ENCODE data around the gene DAP.
A peak's percentile ranks its signal among the peaks of the same experiment; 100 is the strongest.

The DAP gene

GRCh38 chr5:10700516-10700915 lies 60.5 kb downstream of the DAP start:
- Histone ChIP-seq H3K9me3 (ENCODE audit: low read depth, low read length) (no peaks in the 10 kb centered on the region), H3K4me3 (no peak overlapping the region), H3K36me3 (ENCODE audit: insufficient read depth, low read length) (no peaks in the 10 kb centered on the region), H3K9ac (ENCODE audit: insufficient read length) (no peak overlapping the region), H3K27ac (no peak overlapping the region)
- TF ChIP-seq FOXP2 (optimal IDR thresholded peaks at IDR 0.05; ENCODE audit: control extremely low read depth, extremely low read length, insufficient read depth) (no peak), POLR2AphosphoS5 (IDR thresholded peaks at IDR 0.05; ENCODE audit: borderline replicate concordance, low read depth, low read length) (no peak), EZH2 (IDR thresholded peaks at IDR 0.05) (no peak)
- DNase-seq (ENCODE audit: low read depth, low spot score): no peak

- TF ChIP-seq EZH2 (IDR thresholded peaks at IDR 0.05) (no peak), FOXP2 (optimal IDR thresholded peaks at IDR 0.05; ENCODE audit: control extremely low read depth, extremely low read length, insufficient read depth) (no peak), POLR2AphosphoS5 (IDR thresholded peaks at IDR 0.05; ENCODE audit: borderline replicate concordance, low read depth, low read length) (no peak)
- Histone ChIP-seq H3K9me3 (ENCODE audit: low read depth, low read length) (no peaks in the 10 kb centered on the region), H3K27ac (no peak overlapping the region), H3K4me3 (no peak overlapping the region), H3K36me3 (ENCODE audit: insufficient read depth, low read length) (no peaks in the 10 kb centered on the region), H3K9ac (ENCODE audit: insufficient read length) (no peak overlapping the region)
- DNase-seq (ENCODE audit: low read depth, low spot score): no peak
These were observed 61.0 kb downstream of the DAP start for GRCh38 chr5:10699987-10700386.

- no peak overlapping the region for H3K27ac ChIP-seq
- no peak for TF ChIP-seq FOXP2 (optimal IDR thresholded peaks at IDR 0.05; ENCODE audit: control extremely low read depth, extremely low read length, insufficient read depth)
- no peak for TF ChIP-seq POLR2AphosphoS5 (IDR thresholded peaks at IDR 0.05; ENCODE audit: borderline replicate concordance, low read depth, low read length)
- no peak for TF ChIP-seq EZH2 (IDR thresholded peaks at IDR 0.05)
- H3K9me3 ChIP-seq (ENCODE audit: low read depth, low read length): no peaks in the 10 kb centered on the region
- no peaks in the 10 kb centered on the region for H3K36me3 ChIP-seq (ENCODE audit: insufficient read depth, low read length)
- DNase-seq (ENCODE audit: low read depth, low spot score): no peak
- no peak overlapping the region for H3K9ac ChIP-seq (ENCODE audit: insufficient read length)
- H3K4me3 ChIP-seq: no peak overlapping the region
These were observed 61.7 kb downstream of the DAP start for GRCh38 chr5:10699281-10699874.

GRCh38 chr5:10695759-10696543 lies 65.1 kb downstream of the DAP start:
- Histone ChIP-seq H3K36me3 (ENCODE audit: insufficient read depth, low read length) (no peaks in the 10 kb centered on the region), H3K27ac (peak overlapping the region; percentile 72), H3K9me3 (ENCODE audit: low read depth, low read length) (no peaks in the 10 kb centered on the region), H3K9ac (ENCODE audit: insufficient read length) (no peak overlapping the region), H3K4me3 (peak overlapping the region; percentile 46)
- no peak for TF ChIP-seq POLR2AphosphoS5 (IDR thresholded peaks at IDR 0.05; ENCODE audit: borderline replicate concordance, low read depth, low read length)
- TF ChIP-seq FOXP2 (optimal IDR thresholded peaks at IDR 0.05; ENCODE audit: control extremely low read depth, extremely low read length, insufficient read depth): no peak
- no peak for TF ChIP-seq EZH2 (IDR thresholded peaks at IDR 0.05)
- no peak for DNase-seq (ENCODE audit: low read depth, low spot score)

GRCh38 chr5:10695055-10695649 lies 65.9 kb downstream of the DAP start:
- no peak overlapping the region for H3K9ac ChIP-seq (ENCODE audit: insufficient read length)
- TF ChIP-seq EZH2 (IDR thresholded peaks at IDR 0.05): no peak
- no peak for DNase-seq (ENCODE audit: low read depth, low spot score)
- H3K4me3 ChIP-seq: peak overlapping the region; percentile 8; the same call in 1 of the 2 replicates
- peak overlapping the region; percentile 72 for H3K27ac ChIP-seq
- H3K36me3 ChIP-seq (ENCODE audit: insufficient read depth, low read length): no peaks in the 10 kb centered on the region
- H3K9me3 ChIP-seq (ENCODE audit: low read depth, low read length): no peaks in the 10 kb centered on the region

- peak overlapping the region; percentile 30; the same call in 1 of the 2 replicates for H3K4me3 ChIP-seq
- DNase-seq (ENCODE audit: low read depth, low spot score): no peak
- no peaks in the 10 kb centered on the region for H3K9me3 ChIP-seq (ENCODE audit: low read depth, low read length)
- H3K9ac ChIP-seq (ENCODE audit: insufficient read length): peak overlapping the region; percentile 2
- peaks cover 5% of the 10 kb centered on the region for H3K36me3 ChIP-seq (ENCODE audit: insufficient read depth, low read length)
- H3K27ac ChIP-seq: peak overlapping the region; percentile 76
- TF ChIP-seq EZH2 (IDR thresholded peaks at IDR 0.05) (no peak), FOXP2 (optimal IDR thresholded peaks at IDR 0.05; ENCODE audit: control extremely low read depth, extremely low read length, insufficient read depth) (no peak), POLR2AphosphoS5 (IDR thresholded peaks at IDR 0.05; ENCODE audit: borderline replicate concordance, low read depth, low read length) (no peak)
These were observed 68.9 kb downstream of the DAP start for GRCh38 chr5:10691826-10692785.

GRCh38 chr5:10690460-10691440 lies 70.3 kb downstream of the DAP start:
- Histone ChIP-seq H3K9me3 (ENCODE audit: low read depth, low read length) (no peaks in the 10 kb centered on the region), H3K36me3 (ENCODE audit: insufficient read depth, low read length) (peaks cover 7% of the 10 kb centered on the region), H3K27ac (peak overlapping the region; percentile 76), H3K4me3 (no peak overlapping the region), H3K9ac (ENCODE audit: insufficient read length) (no peak overlapping the region)
- no peak for DNase-seq (ENCODE audit: low read depth, low spot score)
- TF ChIP-seq FOXP2 (optimal IDR thresholded peaks at IDR 0.05; ENCODE audit: control extremely low read depth, extremely low read length, insufficient read depth) (no peak), EZH2 (IDR thresholded peaks at IDR 0.05) (no peak), POLR2AphosphoS5 (IDR thresholded peaks at IDR 0.05; ENCODE audit: borderline replicate concordance, low read depth, low read length) (no peak)
